NCI-H510A (cell line): ENCODE data around the gene FCN1.

Experiments used
- DNase-seq: peaks from one replicate; lab custom pipeline; 2025; lab: John Stamatoyannopoulos, UW

The FCN1 gene

GRCh38 chr9:134891053-134891452 lies 26.7 kb downstream of the FCN1 start:
- no peak for DNase-seq

GRCh38 chr9:134890155-134890495 lies 27.6 kb downstream of the FCN1 start:
- no peak for DNase-seq

GRCh38 chr9:134889386-134890154 lies 28.1 kb downstream of the FCN1 start:
- DNase-seq = no peak

GRCh38 chr9:134888603-134889190 lies 29.0 kb downstream of the FCN1 start:
- no peak for DNase-seq

- no peak for DNase-seq
Measured at GRCh38 chr9:134887686-134888602, 29.8 kb downstream of the FCN1 start.

GRCh38 chr9:134887219-134887618 lies 30.5 kb downstream of the FCN1 start:
- DNase-seq = no peak

GRCh38 chr9:134886413-134886913 lies 31.2 kb downstream of the FCN1 start:
- no peak for DNase-seq

- DNase-seq = no peak
Measured at GRCh38 chr9:134885679-134886412, 31.9 kb downstream of the FCN1 start.

GRCh38 chr9:134885001-134885678 lies 32.6 kb downstream of the FCN1 start:
- no peak for DNase-seq

GRCh38 chr9:134884492-134884891 lies 33.2 kb downstream of the FCN1 start:
- DNase-seq = no peak

GRCh38 chr9:134883040-134883782 lies 34.5 kb downstream of the FCN1 start:
- no peak for DNase-seq

GRCh38 chr9:134882204-134882785 lies 35.4 kb downstream of the FCN1 start:
- no peak for DNase-seq

GRCh38 chr9:134881313-134881670 lies 36.4 kb downstream of the FCN1 start:
- no peak for DNase-seq

- no peak for DNase-seq
Measured at GRCh38 chr9:134880484-134881312, 37.0 kb downstream of the FCN1 start, which contains the start of gene FCN2. TSS of gene FCN2 (plus strand) at chr9:134880810. CDS start at chr9:134880822, 12 bp downstream.

GRCh38 chr9:134879664-134880483 lies 37.8 kb downstream of the FCN1 start:
- no peak for DNase-seq

- DNase-seq = no peak
Measured at GRCh38 chr9:134877541-134877940, 40.2 kb downstream of the FCN1 start.

- DNase-seq = no peak
Measured at GRCh38 chr9:134875371-134875770, 42.3 kb downstream of the FCN1 start.

GRCh38 chr9:134872482-134873231 lies 45.1 kb downstream of the FCN1 start:
- DNase-seq = no peak
